NK-92 (cell line): ENCODE data around the gene AKT3.

Experiments
- DNase-seq: peaks from one replicate; lab custom pipeline; 2025; ENCODE audit not compliant: unreplicated experiment; lab: John Stamatoyannopoulos, UW

AKT3 gene

DNA sequence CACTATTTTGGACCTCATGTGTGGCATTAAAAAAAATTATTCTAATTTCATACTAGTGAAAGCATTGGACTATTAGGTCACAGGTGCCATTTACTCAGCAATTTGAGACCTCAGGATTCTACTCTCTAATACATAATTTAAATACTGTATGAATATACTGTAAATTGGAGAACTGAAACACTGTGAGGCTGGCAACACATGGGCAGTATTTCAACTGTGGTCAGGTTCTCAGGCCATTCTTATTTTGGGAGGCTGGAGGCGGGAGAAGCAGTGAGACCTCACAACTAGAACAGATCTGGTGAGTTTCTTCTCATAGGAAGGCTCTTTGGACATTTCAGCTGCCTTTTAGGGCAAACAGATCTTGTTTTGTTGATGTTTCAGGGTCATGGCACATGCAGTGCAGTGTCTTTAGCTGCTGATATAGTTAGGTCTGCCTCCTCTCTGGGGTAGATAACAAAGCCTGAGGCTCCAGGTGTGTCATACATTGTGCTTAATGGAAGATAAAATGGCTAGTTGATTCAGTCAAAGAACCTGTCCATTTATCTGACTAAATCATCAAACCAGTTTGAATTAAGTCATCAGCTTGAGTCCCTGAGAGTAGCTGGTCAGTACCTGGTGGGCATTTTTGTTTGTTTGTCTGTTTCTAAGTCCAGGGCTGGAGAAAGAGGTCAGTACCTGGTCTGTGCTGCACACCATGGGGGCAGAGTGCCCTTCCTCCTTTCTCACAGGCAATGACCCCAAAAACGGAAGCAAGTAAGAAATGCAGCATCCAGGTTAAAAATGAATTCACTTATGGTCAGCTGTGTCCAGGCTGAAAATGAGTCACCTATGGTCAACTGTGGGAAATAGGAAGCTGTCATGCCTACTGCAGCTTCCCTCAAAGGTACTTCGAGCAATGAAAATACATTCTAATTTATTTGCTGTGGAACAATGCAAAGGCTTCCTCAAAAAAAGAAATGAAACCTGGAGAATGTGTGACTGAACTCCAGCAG is 378.0 kb downstream of the AKT3 start:
- DNase-seq: no peak

DNA sequence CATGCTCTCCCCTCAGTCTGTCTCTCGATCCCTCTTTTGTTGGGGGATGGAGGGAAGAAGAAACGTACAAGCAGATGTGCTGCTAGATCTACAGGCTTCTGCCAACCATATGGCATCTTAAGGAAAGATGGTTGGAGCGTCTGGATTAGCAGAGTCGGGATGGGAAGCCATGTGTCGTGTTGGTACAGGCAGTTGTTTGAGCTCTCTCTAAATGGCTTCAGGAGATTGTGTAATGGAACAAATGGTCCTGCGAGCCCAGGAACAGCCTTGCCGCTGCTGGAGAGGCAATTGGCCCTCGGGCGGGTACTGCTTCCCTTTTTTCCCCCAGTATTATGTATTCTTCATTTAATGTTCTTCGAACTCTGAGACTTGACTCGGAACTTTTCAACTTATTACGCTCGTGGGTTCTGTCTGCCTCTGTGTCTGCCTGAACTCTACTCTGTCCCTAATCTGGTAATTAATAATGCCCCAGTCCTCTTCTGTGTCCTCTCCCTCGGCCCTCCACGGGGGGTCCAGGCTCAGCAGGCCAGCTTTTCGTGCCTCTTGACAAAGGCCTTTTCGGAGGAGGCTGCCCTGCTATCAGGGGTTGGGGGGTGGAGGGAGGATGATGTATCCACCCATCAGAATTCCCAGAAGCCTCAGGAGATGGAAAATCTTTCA is 378.9 kb downstream of the AKT3 start:
- DNase-seq: no peak

- no peak for DNase-seq
These were observed 379.5 kb downstream of the AKT3 start for GRCh38 chr1:243470502-243470901.

DNA sequence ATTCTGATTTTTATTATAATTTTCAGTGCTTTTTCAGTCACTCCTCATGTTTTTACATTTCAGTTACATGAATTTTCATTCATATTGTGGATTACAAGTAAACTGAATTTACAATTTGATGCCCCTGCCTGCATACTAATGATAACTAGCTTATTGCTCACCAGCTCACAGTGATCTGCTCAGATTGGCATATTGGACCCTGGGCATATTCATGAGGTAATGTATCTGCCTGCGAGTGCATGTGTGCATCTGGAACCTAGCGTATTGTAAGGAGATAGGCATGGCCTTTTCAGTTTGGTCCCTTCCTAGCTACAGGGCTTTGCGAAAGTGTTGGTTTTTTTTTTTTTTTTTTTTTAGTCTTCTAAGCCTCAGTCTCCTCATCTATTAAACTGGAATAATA is 380.5 kb downstream of the AKT3 start:
- no peak for DNase-seq

- no peak for DNase-seq
These were observed 384.3 kb downstream of the AKT3 start for GRCh38 chr1:243465738-243466137.

GRCh38 chr1:243465081-243465480 is 385.0 kb downstream of the AKT3 start:
- no peak for DNase-seq

GRCh38 chr1:243462929-243463697 is 386.9 kb downstream of the AKT3 start:
- DNase-seq: no peak

- no peak for DNase-seq
These were observed 388.3 kb downstream of the AKT3 start for GRCh38 chr1:243461700-243462099.

- no peak for DNase-seq
These were observed 391.0 kb downstream of the AKT3 start for GRCh38 chr1:243459059-243459458.

- no peak for DNase-seq
These were observed 392.6 kb downstream of the AKT3 start for GRCh38 chr1:243457363-243457982.

GRCh38 chr1:243455760-243456651 is 394.0 kb downstream of the AKT3 start:
- DNase-seq: no peak

DNA sequence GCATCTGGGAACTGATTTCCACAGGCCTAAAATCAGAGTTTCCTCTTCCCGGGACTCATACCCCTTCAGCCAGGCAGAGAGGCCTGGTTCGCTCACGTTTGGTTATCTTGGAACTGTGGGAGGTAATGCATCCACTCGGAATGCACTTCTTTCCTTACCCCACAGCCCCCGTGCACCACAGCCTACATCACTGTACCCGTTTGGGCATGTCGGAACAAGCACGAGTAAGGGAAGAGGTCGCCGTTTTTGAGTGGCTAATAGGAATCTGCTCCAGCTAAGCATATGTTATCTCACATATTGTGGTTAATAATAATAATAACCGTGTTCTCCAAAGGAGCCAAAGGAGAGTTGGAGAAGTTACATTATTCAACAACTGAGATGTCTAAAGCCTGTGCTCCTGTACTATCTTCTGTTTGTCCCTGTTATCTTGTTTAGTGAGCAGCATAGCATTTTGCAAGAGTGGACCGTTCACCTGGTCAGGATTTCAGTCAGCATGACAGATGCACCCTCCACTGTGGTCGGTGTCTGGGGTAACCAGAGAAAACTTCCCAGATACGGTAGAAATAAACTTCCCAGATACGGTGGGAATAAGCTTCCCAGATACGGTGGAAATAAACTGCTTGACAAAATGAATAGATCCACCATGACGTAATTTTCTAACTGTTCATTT is 395.6 kb downstream of the AKT3 start:
- DNase-seq: no peak

DNA sequence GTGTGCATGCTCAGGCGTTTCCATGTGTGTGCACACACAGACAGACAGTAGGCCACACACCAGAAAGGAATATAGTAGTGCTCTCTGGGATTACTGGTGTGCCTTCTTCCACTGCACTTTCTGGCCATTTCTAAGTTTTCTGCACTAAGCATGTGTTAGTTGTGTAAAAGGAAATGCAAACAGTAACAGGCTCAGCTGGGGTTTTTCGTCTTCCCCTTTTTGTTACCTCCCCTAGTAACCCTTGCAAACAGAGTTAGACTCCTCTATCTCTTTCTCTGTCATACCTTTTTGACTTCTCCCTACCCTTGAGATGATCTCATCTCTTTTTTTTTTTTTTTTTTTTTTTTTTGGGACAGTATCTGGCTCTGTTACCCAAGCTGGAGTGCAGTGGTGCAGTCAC is 398.0 kb downstream of the AKT3 start:
- DNase-seq: no peak

GRCh38 chr1:243449373-243449772 is 400.7 kb downstream of the AKT3 start:
- DNase-seq: no peak

DNA sequence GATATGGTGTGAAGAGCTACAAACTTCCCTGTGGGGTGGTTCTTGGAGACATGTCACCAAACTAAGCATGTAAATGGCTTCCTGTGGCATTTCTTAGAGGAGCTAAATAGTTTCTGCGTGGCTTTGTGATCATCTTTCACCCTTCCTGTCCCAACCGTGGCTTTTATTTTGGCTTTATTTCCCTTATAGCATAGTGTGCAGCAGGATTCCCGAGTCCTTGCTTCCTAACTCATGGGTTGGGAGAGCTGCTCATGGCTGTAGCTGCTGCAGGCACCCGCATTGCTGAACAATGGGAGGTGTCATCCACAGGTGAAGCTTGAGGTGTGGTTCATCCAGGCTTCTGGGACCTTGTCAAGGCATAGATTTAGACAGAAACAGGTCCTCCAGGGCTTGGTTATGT is 402.2 kb downstream of the AKT3 start:
- DNase-seq: no peak

GRCh38 chr1:243447347-243447746 is 402.7 kb downstream of the AKT3 start:
- no peak for DNase-seq

GRCh38 chr1:243443557-243443956 is 406.5 kb downstream of the AKT3 start:
- DNase-seq: no peak

DNA sequence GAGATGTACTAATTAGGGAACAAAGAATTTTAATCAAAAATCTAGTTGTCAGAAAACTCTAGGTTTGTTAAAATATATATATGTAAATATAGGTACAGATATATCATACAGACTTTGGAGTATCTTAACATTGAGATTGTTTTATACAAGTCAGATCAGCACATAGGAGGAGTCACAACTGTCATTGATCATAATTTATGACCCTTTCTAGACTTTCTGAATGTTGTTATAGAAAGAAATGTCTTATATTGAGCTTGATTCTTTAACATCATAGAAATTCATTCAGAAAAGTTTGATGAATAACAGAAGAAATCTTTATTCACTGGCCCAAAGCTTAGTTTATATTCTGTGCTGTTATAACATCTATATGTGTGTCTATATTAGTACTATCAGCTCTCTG is 408.4 kb downstream of the AKT3 start:
- no peak for DNase-seq

- DNase-seq: no peak
These were observed 409.6 kb downstream of the AKT3 start for GRCh38 chr1:243440406-243440805.

DNA sequence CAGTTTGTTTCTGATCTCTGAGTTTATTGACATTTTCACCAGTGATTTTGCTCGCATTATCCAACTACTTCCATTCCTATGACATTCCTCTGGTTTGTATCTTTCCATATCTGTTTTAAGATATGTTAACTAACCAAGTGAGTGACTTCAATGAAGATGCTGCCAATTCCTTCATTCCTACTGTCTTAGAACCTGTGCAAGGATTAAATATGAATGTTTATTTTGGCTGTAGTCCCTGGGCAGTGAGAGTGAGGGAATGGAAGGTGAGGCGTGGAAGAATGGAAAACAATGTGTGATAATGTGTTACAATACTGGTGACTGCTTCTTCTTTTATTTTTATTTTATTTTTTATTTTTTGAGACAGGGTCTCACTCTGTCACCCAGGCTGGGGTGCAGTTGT is 411.2 kb downstream of the AKT3 start:
- DNase-seq: no peak
